ENCODE results near the gene ZBTB2.

ZBTB2 gene, protein sequence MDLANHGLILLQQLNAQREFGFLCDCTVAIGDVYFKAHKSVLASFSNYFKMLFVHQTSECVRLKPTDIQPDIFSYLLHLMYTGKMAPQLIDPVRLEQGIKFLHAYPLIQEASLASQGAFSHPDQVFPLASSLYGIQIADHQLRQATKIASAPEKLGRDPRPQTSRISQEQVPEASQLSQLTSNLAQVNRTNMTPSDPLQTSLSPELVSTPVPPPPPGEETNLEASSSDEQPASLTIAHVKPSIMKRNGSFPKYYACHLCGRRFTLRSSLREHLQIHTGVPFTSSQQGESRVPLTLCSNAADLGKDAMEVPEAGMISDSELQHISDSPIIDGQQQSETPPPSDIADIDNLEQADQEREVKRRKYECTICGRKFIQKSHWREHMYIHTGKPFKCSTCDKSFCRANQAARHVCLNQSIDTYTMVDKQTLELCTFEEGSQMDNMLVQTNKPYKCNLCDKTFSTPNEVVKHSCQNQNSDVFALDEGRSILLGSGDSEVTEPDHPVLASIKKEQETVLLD

DNA sequence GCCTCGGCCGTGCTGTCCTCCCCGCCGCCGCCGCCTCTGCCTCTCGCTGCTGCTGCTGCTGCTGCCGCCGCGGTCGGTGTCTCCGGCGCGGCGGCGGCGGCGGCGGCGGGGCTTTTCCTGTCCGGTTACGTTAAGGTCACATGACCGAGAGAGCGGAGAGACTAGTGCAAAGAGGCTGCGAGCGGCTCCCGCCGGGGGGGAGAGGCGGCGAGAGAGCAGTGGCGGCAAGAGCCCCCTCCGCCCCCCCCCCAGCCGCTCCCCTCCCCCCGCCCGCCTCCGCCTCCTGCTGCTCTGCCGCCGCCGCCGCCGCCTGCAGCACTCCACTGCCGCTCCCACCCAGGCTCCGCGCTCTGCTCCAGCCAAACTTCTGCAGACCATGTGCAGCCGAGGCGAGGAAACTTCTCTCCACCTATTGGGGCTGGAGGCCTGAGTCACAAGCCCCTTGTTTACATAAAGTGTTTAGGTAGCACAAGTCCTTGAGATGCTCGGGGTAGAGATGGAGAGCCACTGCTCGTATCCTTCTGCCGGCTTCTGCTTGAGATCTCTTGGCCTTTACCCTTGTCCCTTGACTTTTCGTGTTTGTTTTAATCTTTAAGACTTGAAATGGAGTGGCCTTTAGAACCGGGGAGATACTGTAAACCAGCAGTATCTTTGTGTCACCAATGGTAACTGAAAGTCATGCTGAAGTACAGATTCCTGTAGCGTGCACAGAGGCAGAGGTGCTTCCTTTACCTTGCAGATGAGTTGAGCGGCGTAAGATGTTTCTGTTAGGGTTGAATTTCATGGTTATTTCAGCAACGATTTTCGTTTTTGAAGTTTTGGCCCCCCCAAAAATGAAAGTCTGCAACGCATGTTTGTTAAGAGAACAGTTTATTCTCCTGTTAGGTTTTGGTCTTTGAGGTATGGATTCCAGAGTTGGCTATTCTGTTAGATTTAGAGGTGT, at the start of gene ZBTB2:
ZBTB2 (minus strand) TSS at position 89 of the 943 bp plus-strand sequence. CDS start 17,922 bp downstream, outside the sequence.
- peak; percentile 2 to 9 for ATAC-seq

DNA sequence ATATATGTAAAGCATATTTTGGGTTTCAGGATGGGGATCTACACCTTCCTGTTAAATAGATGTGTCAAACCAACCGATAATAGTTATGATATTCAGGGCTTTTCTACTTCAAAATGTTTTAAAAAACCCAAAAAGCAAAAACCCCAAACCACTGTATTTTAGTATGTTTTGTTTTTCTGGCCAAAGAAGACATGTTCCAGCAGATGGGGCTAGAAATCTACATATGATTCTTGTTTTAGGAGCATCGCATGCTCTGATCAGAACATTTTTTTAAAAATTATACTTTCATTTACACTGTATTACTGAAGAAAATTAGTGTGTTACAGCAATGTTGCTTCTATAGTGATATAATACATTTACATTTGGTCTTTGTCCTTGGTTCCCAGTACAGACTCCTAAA, 49.6 kb upstream of the ZBTB2 start:
- ATAC-seq: no peak

DNA sequence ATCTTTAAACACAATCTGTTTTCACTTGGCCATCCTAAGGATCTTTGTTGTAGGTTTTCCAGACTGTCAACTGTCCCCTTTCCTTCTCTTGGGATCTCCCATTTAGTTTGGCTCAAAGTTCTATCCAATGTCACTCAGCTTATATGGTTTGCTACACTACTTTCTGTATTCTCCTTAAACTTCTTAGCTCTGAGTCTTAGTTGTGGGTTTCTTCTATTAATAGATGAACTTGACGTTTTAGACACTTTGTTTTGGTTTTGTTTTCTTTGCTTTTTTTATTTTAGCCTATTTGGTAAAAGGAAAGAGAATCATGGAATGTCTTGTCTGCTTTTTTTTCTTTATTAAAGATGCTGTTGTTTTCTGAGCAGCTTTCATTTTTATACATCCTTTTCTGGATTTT, 49.1 kb upstream of the ZBTB2 start:
- ATAC-seq: no peak

DNA sequence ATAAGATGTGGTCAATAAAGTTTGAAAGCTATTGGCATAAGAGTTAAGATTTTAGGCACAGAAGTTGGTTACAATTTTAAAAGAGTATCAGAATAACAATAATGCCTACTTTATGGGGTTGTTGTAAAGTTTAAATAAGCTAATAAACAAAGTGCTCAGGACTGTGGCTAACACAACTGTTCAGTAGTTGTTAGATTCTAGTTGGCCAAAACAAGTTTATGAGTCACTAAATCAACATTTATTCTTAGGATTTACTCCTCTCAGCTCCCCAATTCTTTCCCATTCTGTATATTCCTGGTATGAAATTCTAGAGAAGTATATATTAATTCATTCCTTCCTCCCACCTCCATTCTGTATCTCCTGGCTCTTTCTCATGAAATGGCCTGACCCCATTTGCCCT, 46.0 kb upstream of the ZBTB2 start:
- ATAC-seq: no peak

DNA sequence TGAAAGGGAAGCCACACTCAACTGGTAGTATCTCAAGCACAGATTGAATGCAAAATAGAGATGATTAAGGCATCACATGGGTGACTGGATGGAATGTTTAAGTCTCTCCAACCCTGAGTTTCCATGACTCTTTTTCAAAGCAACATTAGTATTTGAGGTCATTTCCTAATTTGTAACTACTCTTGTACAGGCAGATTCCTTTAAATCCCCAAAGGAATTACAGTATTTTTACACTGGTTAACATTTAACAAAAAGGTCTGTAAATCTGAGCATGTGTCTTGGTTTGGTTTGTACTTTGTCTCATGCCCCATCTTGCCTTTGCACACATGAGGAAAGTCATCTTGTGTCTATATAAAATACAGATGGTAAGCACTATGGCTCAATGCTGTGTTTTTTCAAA, 45.4 kb upstream of the ZBTB2 start:
- ATAC-seq: no peak

DNA sequence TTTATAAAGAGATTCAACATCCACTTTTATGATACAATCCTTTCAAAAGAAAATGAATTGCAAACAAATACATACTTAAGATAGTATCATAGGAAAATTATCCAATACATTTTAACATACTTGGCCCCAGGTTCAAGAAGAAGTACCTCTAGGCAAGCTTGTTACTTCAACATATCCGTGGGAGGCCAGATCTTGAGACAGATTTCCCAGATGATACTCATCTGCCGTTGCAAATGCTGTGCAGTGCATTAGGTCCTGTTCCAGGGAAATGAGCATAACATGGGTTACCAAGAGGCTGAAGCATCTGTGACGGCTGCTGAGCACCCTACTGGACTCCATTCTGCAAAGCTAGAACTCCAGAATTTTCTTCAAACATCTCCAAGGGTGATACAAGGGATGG, 44.9 kb upstream of the ZBTB2 start:
- ATAC-seq: no peak

DNA sequence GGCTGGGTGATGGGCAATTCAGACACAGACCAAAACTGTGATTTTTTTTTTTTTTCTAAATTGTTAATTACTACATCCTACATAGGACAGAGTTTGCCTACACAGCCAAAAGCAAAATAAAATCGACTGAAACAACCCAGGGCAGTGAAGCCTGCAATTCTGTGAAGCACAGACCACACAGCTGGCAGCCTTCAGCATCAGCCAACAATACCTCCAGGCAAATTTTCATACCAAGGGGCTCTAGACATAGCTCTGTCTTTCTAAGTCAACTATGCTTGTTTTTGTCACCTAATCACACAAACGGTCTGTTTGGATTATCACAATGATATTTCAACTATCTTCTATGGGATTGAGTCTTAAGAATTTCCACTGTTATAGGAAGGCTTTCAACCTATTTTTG, 43.0 kb upstream of the ZBTB2 start:
- no peak for ATAC-seq

DNA sequence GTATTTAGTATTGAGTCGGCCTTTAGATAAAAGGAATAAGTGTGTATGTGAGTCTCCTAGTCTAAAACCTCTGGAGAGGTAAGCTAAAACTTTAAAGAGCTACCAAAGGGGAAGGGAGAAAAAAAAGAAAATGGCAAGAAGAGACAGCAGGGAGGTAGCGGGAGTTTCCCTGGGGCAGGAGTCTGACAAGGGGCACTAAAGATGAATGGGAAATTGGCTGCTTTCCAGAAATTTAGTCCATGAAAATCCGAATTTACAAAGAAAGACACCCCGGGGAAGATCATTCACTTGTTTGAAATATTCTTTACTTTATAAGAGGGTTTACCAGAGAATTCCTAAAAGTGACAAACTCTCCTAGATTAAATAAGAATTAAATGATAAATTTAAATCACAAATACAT, 41.3 kb upstream of the ZBTB2 start:
- ATAC-seq: no peak

DNA sequence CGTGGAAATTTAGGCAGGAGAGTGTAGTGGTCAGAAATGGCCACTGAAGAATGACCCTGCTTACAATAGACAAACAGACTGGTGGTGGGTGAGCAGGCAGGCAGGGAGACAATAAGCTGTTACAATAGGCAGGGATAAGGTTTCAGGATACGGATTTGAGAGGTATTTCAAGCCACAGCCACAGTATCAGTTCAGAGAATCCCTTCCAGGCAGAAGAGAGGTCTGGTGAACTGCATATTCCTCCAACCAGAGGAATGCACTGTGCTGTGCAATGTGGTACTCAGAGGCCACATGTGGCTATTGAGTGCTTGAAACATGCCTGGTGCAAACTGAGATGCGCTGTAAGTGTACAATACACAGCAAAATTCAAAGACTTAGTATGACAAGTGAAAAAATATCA, 40.0 kb upstream of the ZBTB2 start:
- ATAC-seq: no peak

DNA sequence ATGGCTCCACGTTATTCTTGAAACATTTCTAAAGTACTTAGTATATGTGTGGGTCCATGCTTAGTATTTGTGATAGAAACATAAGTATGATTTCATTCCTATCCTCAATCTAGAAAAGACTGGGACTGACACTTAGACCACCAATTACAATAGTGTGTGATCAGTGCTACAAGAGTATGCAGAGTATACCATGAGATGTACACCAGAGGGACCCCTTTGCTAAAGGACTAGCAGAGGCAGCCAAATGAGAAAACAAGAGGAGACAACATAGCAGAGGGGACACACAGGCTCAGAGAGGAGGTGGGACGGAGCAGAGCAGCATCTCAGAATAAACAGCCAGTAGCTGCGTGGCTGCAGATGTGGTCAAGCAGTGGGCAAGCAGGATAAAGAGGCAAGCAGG, 39.5 kb upstream of the ZBTB2 start:
- no peak for ATAC-seq

DNA sequence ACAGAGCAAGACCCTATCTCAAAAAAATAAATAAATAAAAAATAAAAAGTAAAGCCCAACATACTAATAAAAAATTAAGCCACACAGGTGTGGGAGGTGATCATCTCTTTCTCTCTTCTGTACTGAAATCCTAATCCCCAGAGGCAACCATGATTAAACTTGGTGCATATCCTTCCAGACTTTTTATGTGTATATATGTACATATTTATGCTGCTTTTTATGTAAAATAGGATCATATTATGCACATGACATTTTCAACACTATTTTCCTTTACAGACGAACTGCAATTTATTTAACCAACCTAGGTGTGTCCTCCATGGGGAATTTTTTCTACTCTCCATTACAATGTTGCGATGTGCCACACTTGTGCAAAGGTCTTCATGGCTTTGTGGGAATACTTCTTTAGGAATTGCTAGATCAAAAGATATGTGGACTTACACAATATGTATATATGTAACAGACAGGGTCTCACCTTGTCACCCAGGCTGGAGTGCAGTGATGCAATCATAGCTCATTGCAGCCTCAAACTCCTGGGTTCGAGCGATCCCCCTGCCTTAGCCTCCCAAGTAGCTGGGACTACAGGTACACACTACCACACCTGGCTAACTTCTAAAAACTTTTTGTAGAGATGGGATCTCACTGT, 36.9 kb upstream of the ZBTB2 start:
- no peak for ATAC-seq

DNA sequence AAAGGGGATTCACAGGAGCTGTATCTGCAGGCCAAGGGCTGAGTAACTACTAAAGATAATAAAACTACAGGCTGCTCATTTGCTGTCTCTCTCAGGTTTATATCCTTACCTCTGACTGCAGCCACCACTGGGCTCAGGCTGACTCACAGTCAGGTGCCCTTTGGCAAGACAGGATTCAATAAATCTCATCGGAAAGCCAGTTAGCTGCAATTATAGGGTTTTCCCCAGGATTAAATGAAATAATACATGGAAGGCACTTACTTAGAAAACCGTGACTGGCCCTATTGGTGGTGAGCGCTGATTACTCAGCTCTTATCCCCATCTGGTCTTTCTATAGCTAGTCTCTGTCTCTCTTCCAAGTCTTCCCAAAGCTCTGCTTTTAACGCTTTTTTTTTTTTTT, 34.2 kb upstream of the ZBTB2 start:
- no peak for ATAC-seq

DNA sequence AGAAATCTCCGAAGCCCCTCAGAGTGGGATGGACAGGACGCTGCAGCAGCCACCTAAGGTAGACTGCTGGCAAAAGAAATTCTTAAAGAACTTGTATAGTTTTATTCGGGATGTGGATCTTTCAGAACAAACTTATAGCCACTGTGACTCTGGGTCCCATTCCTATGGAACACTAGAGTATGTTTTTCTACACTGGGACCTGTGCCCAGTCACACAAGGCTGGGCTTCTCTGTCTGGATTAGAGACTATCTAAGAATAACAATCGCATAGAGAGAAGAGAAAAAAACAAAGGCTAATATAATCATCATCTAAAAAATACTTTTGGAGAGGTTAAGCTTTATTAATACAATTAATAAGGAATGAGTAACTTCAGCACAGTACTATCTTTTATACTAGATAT, 31.6 kb upstream of the ZBTB2 start:
- no peak for ATAC-seq

DNA sequence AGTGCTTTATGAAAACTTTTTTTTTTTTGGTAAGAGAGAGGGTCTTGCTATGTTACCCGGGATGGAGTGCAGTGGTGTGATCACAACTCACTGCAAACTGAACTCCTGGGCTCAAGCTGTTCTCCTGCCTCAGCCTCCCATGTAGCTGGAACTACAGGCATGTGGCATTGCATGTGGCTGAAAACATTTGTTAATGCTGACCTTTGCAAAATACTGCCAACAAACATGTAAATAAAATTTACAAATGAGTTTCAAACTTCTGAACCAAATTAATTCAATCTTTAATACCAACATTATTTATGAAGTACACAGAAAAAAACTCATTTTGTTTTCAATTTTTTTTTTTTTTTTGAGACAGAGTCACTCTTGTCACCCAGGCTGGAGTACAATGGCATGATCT, 26.1 kb upstream of the ZBTB2 start:
- no peak for ATAC-seq

DNA sequence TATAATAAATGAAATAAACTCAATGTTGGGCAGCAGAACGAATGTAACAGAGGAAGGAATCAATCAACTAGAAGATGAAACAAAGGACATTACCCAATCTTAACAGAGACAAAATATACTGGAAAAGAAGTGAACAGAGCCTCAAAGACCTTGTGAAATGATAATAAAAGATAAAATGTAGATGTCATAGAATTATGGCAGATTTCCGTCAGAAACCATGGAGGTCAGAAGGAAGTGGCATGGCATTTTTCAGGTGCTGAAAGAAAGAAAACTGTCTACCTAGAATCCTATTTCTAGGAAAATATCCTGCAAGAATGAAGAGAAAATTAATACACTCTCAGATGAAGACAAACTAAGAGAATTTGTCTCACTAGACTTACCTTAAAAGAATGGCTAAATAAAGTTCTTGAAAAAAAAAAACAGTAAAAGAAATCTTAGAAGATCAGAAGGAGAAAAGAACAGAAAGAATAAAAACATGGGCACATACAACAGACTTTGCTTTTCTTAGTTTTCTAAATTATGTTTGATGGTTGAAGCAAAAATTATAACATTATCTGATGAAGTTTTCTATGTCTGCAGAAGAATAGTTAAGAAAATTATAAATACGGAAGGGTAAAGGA, 23.4 kb upstream of the ZBTB2 start:
- no peak for ATAC-seq

DNA sequence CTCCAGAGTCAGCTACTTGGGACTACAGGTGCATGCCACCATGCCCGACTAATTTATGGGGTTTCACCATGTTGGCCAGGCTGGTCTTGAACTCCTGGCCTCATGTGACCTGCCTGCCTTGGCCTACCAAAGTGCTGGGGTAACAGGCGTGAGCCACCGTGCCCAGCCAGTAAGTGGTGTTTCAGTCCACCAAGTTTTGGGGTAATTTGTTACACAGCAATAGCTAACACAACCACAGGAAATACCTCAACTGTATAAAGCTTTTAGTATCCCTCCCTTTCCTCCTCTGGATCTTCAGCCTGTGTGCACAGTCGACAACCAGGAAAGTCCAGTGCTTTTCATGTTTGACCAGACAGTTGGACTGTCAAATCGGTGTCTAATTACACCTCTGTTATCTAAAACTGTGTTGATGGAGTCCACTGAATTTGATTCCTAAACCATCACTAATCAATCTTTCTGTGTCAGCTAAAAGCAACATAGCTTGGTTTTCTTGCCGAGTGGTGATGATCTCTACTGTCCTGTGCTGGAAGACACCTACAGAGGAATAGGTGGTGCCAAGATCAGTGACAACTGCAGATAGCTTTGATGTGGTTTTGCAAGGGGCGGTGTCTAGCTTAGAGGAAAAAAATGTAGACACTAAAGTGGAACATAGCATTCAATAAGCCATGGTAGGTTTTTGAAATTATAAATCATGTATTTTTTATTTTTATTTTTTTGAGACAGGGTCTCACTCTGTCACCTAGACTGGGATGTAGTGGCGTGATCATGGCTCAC, 22.2 kb upstream of the ZBTB2 start:
- peak; percentile 90 to 97 for ATAC-seq

DNA sequence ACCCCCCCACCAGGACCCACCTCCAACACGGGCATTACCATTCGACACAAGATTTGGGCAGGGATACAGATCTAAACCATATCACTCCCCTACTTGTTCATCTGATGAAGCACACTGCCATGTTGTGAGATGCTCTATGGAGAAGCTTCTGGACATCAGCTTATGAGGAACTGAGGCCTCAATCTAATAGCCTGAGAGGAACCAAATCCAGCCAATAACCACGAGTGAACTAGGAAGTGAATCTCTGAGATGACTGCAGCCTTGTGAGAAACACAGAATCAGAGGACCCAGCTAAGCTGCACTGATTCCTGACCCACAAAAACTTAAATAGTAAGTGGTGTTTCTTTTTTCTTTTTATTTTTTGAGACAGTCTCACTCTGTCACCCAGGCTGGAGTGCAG, 21.6 kb upstream of the ZBTB2 start:
- no peak for ATAC-seq

DNA sequence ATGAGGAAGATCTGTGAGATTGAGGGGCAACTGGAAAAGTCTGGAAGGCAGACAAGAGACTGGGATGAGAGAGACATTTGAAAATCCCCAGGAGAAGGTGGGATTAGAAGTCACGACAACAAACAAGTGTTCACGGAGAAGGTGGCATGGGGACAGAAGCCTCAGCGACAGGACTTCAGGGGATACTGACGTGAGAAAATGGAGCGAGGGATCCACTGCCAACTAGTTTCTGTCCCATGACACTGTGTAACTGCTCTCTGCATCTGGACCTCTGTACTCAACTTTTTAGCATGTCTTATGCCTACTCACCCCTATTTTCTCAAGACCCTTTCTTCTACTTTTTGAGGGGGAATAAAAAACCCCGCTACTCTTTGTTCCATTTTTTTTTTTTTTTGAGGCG, 18.3 kb upstream of the ZBTB2 start:
- ATAC-seq: no peak

DNA sequence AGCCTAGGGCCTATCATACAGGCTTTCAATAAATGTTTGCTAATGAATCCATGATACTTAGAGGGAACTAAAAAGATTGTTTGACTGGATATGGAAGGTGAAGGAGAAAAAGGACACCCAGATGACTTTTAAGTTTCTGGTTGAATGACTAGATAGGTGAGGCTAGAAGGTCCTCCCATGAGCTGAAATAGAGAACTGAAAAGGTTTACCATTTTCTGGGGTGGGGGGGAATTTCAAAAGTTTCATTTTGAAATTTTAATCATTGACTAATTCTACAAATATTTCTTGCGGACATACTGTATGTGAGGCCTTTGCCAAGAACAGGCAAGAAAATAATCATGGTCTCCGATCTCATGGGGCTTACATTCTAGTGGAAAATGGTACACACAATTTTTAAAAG, 17.9 kb upstream of the ZBTB2 start:
- ATAC-seq: no peak

DNA sequence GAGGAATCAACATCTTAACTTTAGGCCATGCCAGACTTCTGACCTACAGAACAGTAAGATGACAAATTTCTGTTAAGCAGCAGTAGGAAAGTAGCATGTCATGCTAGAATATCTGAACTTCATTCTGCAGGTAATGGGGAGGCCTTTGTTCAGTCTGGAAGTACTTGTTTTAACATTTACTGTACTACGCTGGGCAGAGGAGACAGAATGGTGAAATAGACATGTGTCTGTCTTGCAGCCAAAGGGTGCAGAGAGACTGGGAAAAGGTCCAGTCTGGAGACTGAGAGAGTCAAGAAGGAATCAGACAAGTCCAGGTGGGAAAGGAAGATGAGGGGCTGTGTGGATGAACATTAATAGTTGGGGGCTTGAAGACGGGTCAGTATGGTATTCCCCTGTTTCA, 17.5 kb upstream of the ZBTB2 start:
- ATAC-seq: no peak

DNA sequence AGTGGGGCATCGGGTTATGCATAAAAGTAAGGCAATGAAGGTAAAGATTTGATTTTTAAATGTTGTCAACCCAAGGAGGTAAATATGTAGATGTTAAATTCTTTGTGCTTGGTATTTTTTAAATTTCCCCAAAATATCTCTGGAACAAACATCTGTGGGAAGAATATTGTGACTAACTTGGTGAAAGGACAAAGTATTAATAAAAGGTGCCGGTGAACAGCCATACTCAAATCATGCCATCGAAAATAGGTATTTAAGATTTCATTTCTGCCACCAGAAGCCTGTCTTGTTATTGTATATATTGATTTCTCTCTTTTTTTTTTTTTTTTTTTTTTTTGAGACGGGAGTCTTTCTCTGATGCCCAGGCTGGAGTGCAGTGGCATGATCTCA, 12.6 kb upstream of the ZBTB2 start:
- no peak for ATAC-seq

DNA sequence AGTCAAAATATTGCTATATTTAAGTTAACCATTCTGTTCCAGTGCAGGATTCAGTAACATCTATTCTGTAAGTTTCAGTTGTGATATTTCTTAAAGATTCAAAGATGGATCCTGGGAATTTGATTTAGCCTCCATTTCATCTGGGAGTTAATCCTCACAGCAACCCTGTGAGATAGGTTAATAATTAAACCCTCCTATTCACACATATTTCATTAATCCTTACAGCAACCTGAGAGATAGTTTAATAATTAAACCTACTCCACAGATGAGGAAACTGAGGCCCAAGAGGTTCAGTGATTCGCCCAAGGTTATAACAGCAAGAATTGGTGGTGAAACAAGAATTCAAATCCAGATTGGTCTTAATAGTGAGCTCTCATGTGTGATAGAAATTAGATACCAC, 10.9 kb upstream of the ZBTB2 start:
- ATAC-seq: no peak
